Stimulated activated CD8-positive, alpha-beta memory T cell treated with anti-CD3 and anti-CD28 coated beads, Interleukin-15, amount 100 ng/mL, for 48 hours (primary cell): ENCODE data around the gene DLL4.
"Not testable (repeated sequence)": the region's sequence is repeated elsewhere in the genome, so short reads cannot be mapped to it uniquely, and the experiment has no call there.

ENCODE experiments used
- DNase-seq, 2 donors: peaks; one replicate each; pipeline ENCODE4 v3.0.0-alpha.2; 2020; ENCODE audit warnings: low read depth in 2 of 2

The DLL4 gene

GRCh38 chr15:40941528-40942336 is 12.6 kb downstream of the DLL4 start:
- DNase-seq: peak; percentile 42 to 58

GRCh38 chr15:40942337-40942854 is 13.3 kb downstream of the DLL4 start:
- DNase-seq: no peak

GRCh38 chr15:40942878-40943277 is 13.7 kb downstream of the DLL4 start:
- DNase-seq: no peak

GRCh38 chr15:40943764-40944365 is 14.7 kb downstream of the DLL4 start:
- DNase-seq: no peak

- no peak for DNase-seq
Measured at GRCh38 chr15:40944510-40945296, 15.6 kb downstream of the DLL4 start.

- no peak for DNase-seq
Measured at GRCh38 chr15:40948706-40949473, 19.8 kb downstream of the DLL4 start.

- no peak for DNase-seq
Measured at GRCh38 chr15:40949756-40950207, 20.6 kb downstream of the DLL4 start.

- no peak for DNase-seq
Measured at GRCh38 chr15:40951764-40952163, 22.6 kb downstream of the DLL4 start.

- DNase-seq: no peak
Measured at GRCh38 chr15:40952301-40952900, 23.3 kb downstream of the DLL4 start.

GRCh38 chr15:40952901-40953712 is 24.0 kb downstream of the DLL4 start, which contains the start of gene CHAC1:
TSS of gene CHAC1 (plus strand) at chr15:40953471. CDS start at chr15:40953584, 113 bp downstream.
- peak; percentile 94 to 97 for DNase-seq

GRCh38 chr15:40953713-40954074 is 24.6 kb downstream of the DLL4 start:
- DNase-seq: no peak

- DNase-seq: not testable (repeated sequence)
Measured at GRCh38 chr15:40954158-40954848, 25.2 kb downstream of the DLL4 start.

GRCh38 chr15:40955141-40955903 is 26.2 kb downstream of the DLL4 start:
- DNase-seq: no peak

- no peak for DNase-seq
Measured at GRCh38 chr15:40955930-40956540, 26.9 kb downstream of the DLL4 start.

- DNase-seq: no peak
Measured at GRCh38 chr15:40956541-40956982, 27.4 kb downstream of the DLL4 start.

- DNase-seq: no peak
Measured at GRCh38 chr15:40957041-40957555, 28.0 kb downstream of the DLL4 start.

- DNase-seq: no peak
Measured at GRCh38 chr15:40957581-40958051, 28.5 kb downstream of the DLL4 start.

GRCh38 chr15:40958146-40958545 is 29.0 kb downstream of the DLL4 start:
- no peak for DNase-seq
